Gastroesophageal sphincter (tissue), 4 donors: Measurements from ENCODE around the gene HUS1. TPM values are rescaled to one million over a fixed set of nuclear protein-coding genes. Genes with fewer than 3 reads are reported as not detected.
A peak's percentile ranks its signal among the peaks of the same experiment; 100 is the strongest.
"Not testable (repeated sequence)": the region's sequence is repeated elsewhere in the genome, so short reads cannot be mapped to it uniquely, and the experiment has no call there.

Experiments
- ATAC-seq: fragments of 150-250 bp; one replicate; pipeline ENCODE4 v1.9.1; 2016; ENCODE audit warnings: mild to moderate bottlenecking, moderate library complexity
- H3K27ac ChIP-seq, 4 donors: fragments of 200-600 bp; sonication (generic) in 3 of 4; 1 replicate in 3 of 4; 2 replicates in 1 of 4; pipeline ENCODE4 v1.5.1; 2016 to 2019
- H3K27me3 ChIP-seq: fragments of 200-600 bp; sonication (generic); one replicate; pipeline ENCODE4 v1.5.1; 2019
- H3K36me3 ChIP-seq, 2 donors: fragments of 200-600 bp; sonication (generic); one replicate each; pipeline ENCODE4 v1.5.1; 2019; ENCODE audit warnings: control low read depth in 1 of 2
- H3K4me1 ChIP-seq, 3 donors: fragments of 200-600 bp; sonication (generic); 1 replicate in 2 of 3; 2 replicates in 1 of 3; pipeline ENCODE4 v1.5.1; 2016 to 2019; ENCODE audit warnings: control low read depth in 2 of 3
- H3K4me3 ChIP-seq, 2 donors: fragments of 200-600 bp; sonication (generic); one replicate each; pipeline ENCODE4 v1.5.1; 2019; ENCODE audit warnings: mild to moderate bottlenecking in 1 of 2, moderate library complexity in 1 of 2
- H3K9me3 ChIP-seq, 3 donors: fragments of 200-600 bp; sonication (generic); one replicate each; pipeline ENCODE4 v1.5.1; 2017 to 2019; ENCODE audit warnings: control low read depth in 2 of 3
- EP300 ChIP-seq: sonication (generic); formaldehyde crosslinking; IDR thresholded peaks from one replicate; pipeline ENCODE4 v1.6.1; 2017; ENCODE audit warnings: antibody characterized with exemption, mild to moderate bottlenecking
- POLR2A ChIP-seq, 2 donors: fragments of 450-650 bp; IDR thresholded peaks; one replicate each; pipeline ENCODE4 v1.6.1; 2017; ENCODE audit warnings: antibody characterized with exemption in 2 of 2, mild to moderate bottlenecking in 2 of 2, moderate library complexity in 1 of 2
- POLR2AphosphoS5 ChIP-seq: sonication (generic); formaldehyde crosslinking; IDR thresholded peaks from one replicate; pipeline ENCODE4 v1.6.1; 2017; ENCODE audit warnings: antibody characterized with exemption
- whole genome bisulfite sequencing, 2 donors: methylation state at CpG; one replicate each; pipeline ENCODE4 v1.1.5; 2018; ENCODE audit warnings: low coverage in 1 of 2; 5-methylcytosine and 5-hydroxymethylcytosine counted together
- total RNA-seq, 4 donors: library from RNA; depleted of rRNA; stranded (reverse); fragments of >200 nt; gene quantifications; one replicate each; pipeline ENCODE4 v1.1.0, GENCODE V29; 2016
- TF ChIP-seq, protein P1 (sequence below), 4 experiments: fragments of 200-600 bp in 2 of 4; fragments of 450-650 bp in 2 of 4; sonication (generic) in 1 of 4; IDR thresholded peaks; one replicate each; pipeline ENCODE4 v1.5.1; 2017 to 2019; ENCODE audit warnings: antibody characterized with exemption in 4 of 4, mild to moderate bottlenecking in 2 of 4, moderate library complexity in 2 of 4

Gene HUS1
- total RNA-seq, 4 donors from 2014 or later = 13.7 to 32.7 (median 19.7) TPM

DNA sequence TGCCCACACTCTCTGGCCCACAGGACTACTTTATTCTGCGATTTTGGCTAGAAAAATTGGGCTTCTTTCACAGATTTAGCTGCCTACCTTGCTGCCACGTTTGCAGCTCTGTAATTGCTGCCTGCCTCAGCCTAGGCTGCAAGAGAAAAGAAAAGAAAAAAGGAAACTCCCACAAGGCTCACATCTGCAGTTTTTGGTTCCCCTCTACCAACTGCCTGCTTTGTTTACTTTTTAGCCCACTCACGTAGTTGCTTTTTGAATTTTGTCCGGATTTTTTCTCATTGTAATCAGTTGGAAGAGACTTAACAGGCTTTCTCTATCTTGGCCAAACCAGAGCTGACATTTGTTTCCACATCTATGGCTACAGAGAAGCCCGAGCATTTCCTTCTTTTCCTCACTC is 25.2 kb upstream of the HUS1 start:
- H3K4me1 ChIP-seq = no peaks in the 10 kb centered on the region
- WGBS, 2 donors = 23 to 24% methylated on average over 3 to 5 of the region's 5 CpGs

DNA sequence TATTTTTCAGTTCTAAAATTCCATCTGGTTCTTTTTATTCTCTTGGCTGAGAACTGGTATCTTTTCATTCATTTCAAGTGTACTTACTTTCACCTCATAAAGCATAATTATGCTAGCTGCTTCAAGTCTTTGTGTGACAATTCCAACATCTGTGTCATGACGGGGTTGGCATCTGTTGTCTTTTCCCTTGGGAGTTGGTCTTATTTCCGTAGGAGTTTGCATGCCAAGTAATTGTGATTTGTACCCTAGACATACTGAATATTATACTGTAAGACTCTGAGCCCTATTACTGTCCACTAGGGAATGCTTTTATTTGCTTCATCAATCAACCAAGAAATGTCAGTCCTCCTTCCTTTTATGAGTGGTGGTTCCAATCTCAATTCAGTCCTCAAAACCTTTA is 24.6 kb upstream of the HUS1 start:
- TF ChIP-seq EP300 = no peak
- TF ChIP-seq, protein P1, sequence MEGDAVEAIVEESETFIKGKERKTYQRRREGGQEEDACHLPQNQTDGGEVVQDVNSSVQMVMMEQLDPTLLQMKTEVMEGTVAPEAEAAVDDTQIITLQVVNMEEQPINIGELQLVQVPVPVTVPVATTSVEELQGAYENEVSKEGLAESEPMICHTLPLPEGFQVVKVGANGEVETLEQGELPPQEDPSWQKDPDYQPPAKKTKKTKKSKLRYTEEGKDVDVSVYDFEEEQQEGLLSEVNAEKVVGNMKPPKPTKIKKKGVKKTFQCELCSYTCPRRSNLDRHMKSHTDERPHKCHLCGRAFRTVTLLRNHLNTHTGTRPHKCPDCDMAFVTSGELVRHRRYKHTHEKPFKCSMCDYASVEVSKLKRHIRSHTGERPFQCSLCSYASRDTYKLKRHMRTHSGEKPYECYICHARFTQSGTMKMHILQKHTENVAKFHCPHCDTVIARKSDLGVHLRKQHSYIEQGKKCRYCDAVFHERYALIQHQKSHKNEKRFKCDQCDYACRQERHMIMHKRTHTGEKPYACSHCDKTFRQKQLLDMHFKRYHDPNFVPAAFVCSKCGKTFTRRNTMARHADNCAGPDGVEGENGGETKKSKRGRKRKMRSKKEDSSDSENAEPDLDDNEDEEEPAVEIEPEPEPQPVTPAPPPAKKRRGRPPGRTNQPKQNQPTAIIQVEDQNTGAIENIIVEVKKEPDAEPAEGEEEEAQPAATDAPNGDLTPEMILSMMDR (IDR thresholded peaks at IDR 0.05) = no peak
- no peak for TF ChIP-seq POLR2AphosphoS5
- TF ChIP-seq POLR2A (IDR thresholded peaks at IDR 0.05) = no peak
- no peak for ATAC-seq
- WGBS, 2 donors = 9 to 44% methylated on average over 2 of the region's 2 CpGs
- Histone ChIP-seq H3K9me3 (no peaks in the 10 kb centered on the region), H3K4me3 (no peak overlapping the region), H3K27me3 (peaks cover 12% of the 10 kb centered on the region), H3K27ac (no peak overlapping the region), H3K4me1 (no peaks in the 10 kb centered on the region), H3K36me3 (no peaks in the 10 kb centered on the region)

More for the DNA sequence above, 25.2 kb upstream of the HUS1 start:
- Histone ChIP-seq H3K4me3 (no peak overlapping the region), H3K36me3 (no peaks in the 10 kb centered on the region), H3K9me3 (no peaks in the 10 kb centered on the region), H3K27me3 (peaks cover 12% of the 10 kb centered on the region), H3K27ac (no peak overlapping the region)
- TF ChIP-seq POLR2A (IDR thresholded peaks at IDR 0.05) = no peak
- no peak for TF ChIP-seq POLR2AphosphoS5
- TF ChIP-seq, protein P1 (IDR thresholded peaks at IDR 0.05) = no peak
- TF ChIP-seq EP300 = no peak
- ATAC-seq = no peak

DNA sequence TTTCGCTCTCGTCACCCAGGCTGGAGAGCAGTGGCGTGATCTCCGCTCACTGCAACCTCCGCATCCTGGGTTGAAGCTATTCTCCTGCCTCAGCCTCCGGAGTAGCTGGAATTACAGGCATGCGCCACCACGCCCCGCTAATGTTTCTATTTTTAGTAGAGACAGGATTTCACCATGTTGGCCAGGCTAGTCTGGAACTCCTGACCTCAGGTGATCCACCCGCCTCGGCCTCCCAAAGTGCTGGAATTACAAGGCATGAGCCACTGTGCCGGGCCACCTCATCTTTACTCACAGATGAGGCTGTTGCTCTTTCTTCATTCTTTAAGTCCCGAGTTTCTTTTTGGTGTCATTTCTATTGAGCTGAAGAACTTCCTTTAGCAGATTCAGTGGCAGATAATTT is 20.7 kb upstream of the HUS1 start:
- 79 to 91% methylated on average over 4 to 12 of the region's 13 CpGs for WGBS, 2 donors
- H3K27ac ChIP-seq, ATAC-seq: not testable (repeated sequence)

DNA sequence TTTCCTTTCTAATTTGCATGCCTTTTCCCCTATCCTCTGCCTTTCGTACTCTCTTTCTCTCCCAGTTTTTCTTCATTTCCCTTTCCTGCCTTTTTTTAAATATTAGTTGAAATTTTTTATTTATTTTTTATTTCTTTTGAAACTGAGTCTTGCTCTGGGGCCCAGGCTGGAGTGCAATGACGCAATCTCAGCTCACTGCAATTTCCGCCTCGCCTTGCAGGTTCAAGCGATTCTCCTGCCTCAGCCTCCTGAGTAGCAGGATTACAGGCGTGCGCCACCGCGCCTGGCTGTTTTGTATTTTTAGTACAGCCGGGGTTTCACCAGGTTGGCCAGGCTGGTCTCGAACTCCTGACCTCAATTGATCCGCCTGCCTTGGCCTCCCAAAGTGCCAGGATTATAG is 20.0 kb upstream of the HUS1 start:
- H3K4me3 ChIP-seq = no peak overlapping the region
- TF ChIP-seq POLR2AphosphoS5 = no peak
- TF ChIP-seq, protein P1 (IDR thresholded peaks at IDR 0.05) = no peak
- no peak for TF ChIP-seq EP300
- no peak for ATAC-seq
- H3K9me3 ChIP-seq = no peaks in the 10 kb centered on the region
- H3K36me3 ChIP-seq = no peaks in the 10 kb centered on the region
- H3K27ac ChIP-seq = no peak overlapping the region
- no peaks in the 10 kb centered on the region for H3K4me1 ChIP-seq
- H3K27me3 ChIP-seq = no peaks in the 10 kb centered on the region
- WGBS, 2 donors = 98% methylated on average over 9 to 11 of the region's 12 CpGs

More for the DNA sequence above, 20.7 kb upstream of the HUS1 start:
- not testable (repeated sequence) for H3K9me3 ChIP-seq, H3K4me3 ChIP-seq, H3K27me3 ChIP-seq, H3K36me3 ChIP-seq, H3K4me1 ChIP-seq

DNA sequence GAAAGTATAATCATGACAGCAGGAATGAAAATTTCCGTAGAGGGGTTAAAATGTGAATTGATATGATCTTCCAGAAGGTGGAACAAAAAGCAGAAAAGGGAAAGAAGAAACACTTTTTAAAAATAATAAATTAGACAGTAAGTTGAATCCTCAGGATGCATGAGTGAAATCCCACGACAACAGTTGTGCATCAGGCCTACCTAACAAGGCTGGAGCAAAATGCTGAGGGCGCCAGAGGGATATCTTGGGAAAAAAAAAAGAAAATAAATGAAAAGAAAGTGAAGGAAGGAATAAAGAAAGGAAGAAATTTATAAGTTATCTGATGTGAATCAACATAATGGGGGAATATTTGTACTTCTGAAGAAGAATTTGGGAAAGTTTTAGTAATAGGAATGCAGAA is 13.0 kb upstream of the HUS1 start:
- Histone ChIP-seq H3K4me3 (no peak overlapping the region), H3K4me1 (peaks cover 0 to 5% (median 0%) of the 10 kb centered on the region in 3 donors), H3K9me3 (no peaks in the 10 kb centered on the region), H3K36me3 (no peaks in the 10 kb centered on the region), H3K27ac (peak overlapping the region in 2 of 4 donors; percentile 33 to 62), H3K27me3 (no peaks in the 10 kb centered on the region)
- TF ChIP-seq, protein P1 (IDR thresholded peaks at IDR 0.05) = no peak
- TF ChIP-seq POLR2A (IDR thresholded peaks at IDR 0.05) (no peak), POLR2AphosphoS5 (no peak), EP300 (no peak)
- WGBS, 2 donors = 71 to 95% methylated on average over 3 of the region's 3 CpGs
- no peak for ATAC-seq
